SK-N-SH (cell line): ENCODE results near the gene SCN4A. TPM values are rescaled to one million over a fixed set of nuclear protein-coding genes. Genes with fewer than 3 reads are reported as not detected.

Experiments
- CTCF ChIA-PET: fragments of 300-600, 350-600 bp; formaldehyde crosslinking; extraction: SDS; loops from one replicate; lab custom pipeline; 2021; lab: Yijun Ruan, JAX
- POLR2A ChIA-PET: fragments of 350-600 bp; sonication (Branson Sonifier 250); formaldehyde crosslinking; extraction: SDS; loops from one replicate; lab custom pipeline; 2020; ENCODE audit warnings: antibody characterized with exemption, inconsistent platforms; lab: Yijun Ruan, JAX
- DNase-seq: peaks from one replicate; pipeline ENCODE4 v3.0.0; 2012
- H2AFZ ChIP-seq: fragments of 200-600 bp; sonication (generic); 2 replicates; pipeline ENCODE4 v1.8.1; 2016; ENCODE audit warnings: antibody characterized with exemption, mild to moderate bottlenecking, low read depth
- H3F3A ChIP-seq: fragments of 200-600 bp; sonication (generic); replicated peaks from 2 replicates; pipeline ENCODE3; 2016; ENCODE audit warnings: antibody characterized with exemption, mild to moderate bottlenecking; ENCODE audit not compliant: insufficient read depth
- H3K27ac ChIP-seq, 2 experiments: fragments of 200-500 bp in 1 of 2; fragments of 200-600 bp in 1 of 2; sonication (Bioruptor generic) in 1 of 2; sonication (generic), shearing (Covaris generic) in 1 of 2; 2 replicates each; pipeline versions ENCODE4 v1.5.1 to v1.6.1; 2014 to 2016; ENCODE audit warnings: low read depth in 2 of 2, inconsistent platforms in 1 of 2, low read length in 1 of 2, mild to moderate bottlenecking in 1 of 2, mixed read lengths in 1 of 2
- H3K27me3 ChIP-seq: fragments of 200-600 bp; sonication (generic), shearing (Covaris generic); 2 replicates; pipeline ENCODE4 v1.6.1; 2016; ENCODE audit warnings: mixed run types; ENCODE audit not compliant: insufficient read depth
- H3K36me3 ChIP-seq, 2 experiments: fragments of 200-500 bp in 1 of 2; fragments of 200-600 bp in 1 of 2; sonication (Bioruptor generic) in 1 of 2; sonication (generic) in 1 of 2; replicated peaks in 1 of 2; 2 replicates each; pipeline versions ENCODE3 to v1.5.1; 2014 to 2016; ENCODE audit warnings: low read length in 1 of 2, mild to moderate bottlenecking in 1 of 2; ENCODE audit not compliant: insufficient read depth in 2 of 2, control insufficient read depth in 1 of 2
- H3K4me1 ChIP-seq, 2 experiments: fragments of 200-500 bp in 1 of 2; fragments of 200-600 bp in 1 of 2; sonication (Bioruptor generic) in 1 of 2; sonication (generic), shearing (Covaris generic) in 1 of 2; 2 replicates each; pipeline versions ENCODE4 v1.5.1 to v1.6.1; 2014 to 2016; ENCODE audit warnings: low read depth in 1 of 2, low read length in 1 of 2, mixed run types in 1 of 2; ENCODE audit not compliant: insufficient read depth in 2 of 2, control insufficient read depth in 1 of 2
- H3K4me2 ChIP-seq: fragments of 200-600 bp; sonication (generic), shearing (Covaris generic); 2 replicates; pipeline ENCODE4 v1.6.1; 2017; ENCODE audit warnings: mixed run types
- H3K4me3 ChIP-seq, 2 experiments: fragments of 200-500 bp in 1 of 2; fragments of 200-600 bp in 1 of 2; sonication (Bioruptor generic) in 1 of 2; sonication (generic), shearing (Covaris generic) in 1 of 2; 2 replicates each; pipeline versions ENCODE4 v1.5.1 to v1.8.1; 2014 to 2016; ENCODE audit warnings: low read depth in 2 of 2, inconsistent platforms in 1 of 2, low read length in 1 of 2, mild to moderate bottlenecking in 1 of 2, mixed read lengths in 1 of 2, moderate library complexity in 1 of 2
- H3K79me2 ChIP-seq: fragments of 200-600 bp; sonication (generic); 2 replicates; pipeline ENCODE4 v1.8.1; 2017; ENCODE audit warnings: mild to moderate bottlenecking; ENCODE audit not compliant: insufficient read depth
- H3K9ac ChIP-seq: fragments of 200-600 bp; sonication (generic); 2 replicates; pipeline ENCODE4 v1.6.1; 2017; ENCODE audit warnings: mixed run types
- H3K9me2 ChIP-seq: fragments of 200-600 bp; sonication (generic); 2 replicates; pipeline ENCODE4 v1.6.1; 2017; ENCODE audit warnings: mixed run types
- H3K9me3 ChIP-seq: fragments of 200-600 bp; sonication (generic); 2 replicates; pipeline ENCODE4 v1.6.1; 2017; ENCODE audit warnings: mixed run types, mild to moderate bottlenecking, moderate library complexity
- H4K20me1 ChIP-seq: fragments of 200-600 bp; sonication (generic); 2 replicates; pipeline ENCODE4 v1.6.1; 2017; ENCODE audit warnings: mild to moderate bottlenecking, mixed run types; ENCODE audit not compliant: insufficient read depth
- ELF1 ChIP-seq: IDR thresholded peaks from 2 replicates; pipeline ENCODE4 v1.4.0; 2012
- EZH2phosphoT487 ChIP-seq: fragments of 200-600 bp; sonication (generic); IDR thresholded peaks from 2 replicates; pipeline ENCODE4 v1.6.1; 2017; ENCODE audit warnings: low read depth, mixed run types, mild to moderate bottlenecking, antibody characterized with exemption, moderate library complexity, borderline replicate concordance
- NFIC ChIP-seq: IDR thresholded peaks from 2 replicates; pipeline ENCODE4 v1.4.0; 2012; ENCODE audit warnings: borderline replicate concordance
- PBX3 ChIP-seq: IDR thresholded peaks from 2 replicates; pipeline ENCODE4; 2012
- RAD21 ChIP-seq: IDR thresholded peaks from 2 replicates; pipeline ENCODE4 v1.6.1; 2012; ENCODE audit warnings: mild to moderate bottlenecking, low read length
- REST ChIP-seq: IDR thresholded peaks from 2 replicates; pipeline ENCODE4 v1.6.1; 2012; ENCODE audit warnings: mild to moderate bottlenecking, low read depth, low read length, moderate library complexity
- SIN3A ChIP-seq: IDR thresholded peaks from 2 replicates; pipeline ENCODE4 v1.6.1; 2012; ENCODE audit warnings: low read depth, mild to moderate bottlenecking, low read length, moderate library complexity, borderline replicate concordance
- TAF1 ChIP-seq: IDR thresholded peaks from 2 replicates; pipeline ENCODE4 v1.6.1; 2012; ENCODE audit warnings: low read depth, mild to moderate bottlenecking, low read length, moderate library complexity, borderline replicate concordance
- TCF12 ChIP-seq: IDR thresholded peaks from 2 replicates; pipeline ENCODE4 v1.4.0; 2012
- WGBS: methylation state at CpG from one replicate; pipeline ENCODE4 v1.1.6; 2017; ENCODE audit warnings: low lambda C conversion rate; 5-methylcytosine and 5-hydroxymethylcytosine counted together
- polyA plus RNA-seq, 3 experiments: library from polyadenylated mRNA; depleted of rRNA; stranded (reverse); fragments of >200 nt; gene quantifications; 2 replicates each; pipeline ENCODE4 v1.2.3, GENCODE V29; 2012
- TF ChIP-seq, protein P1 (sequence below): fragments of 200-600 bp; sonication (generic); IDR thresholded peaks from 2 replicates; pipeline ENCODE4 v1.6.1; 2017; ENCODE audit warnings: antibody characterized with exemption, mild to moderate bottlenecking, moderate library complexity

The SCN4A gene
- polyA plus RNA-seq, 1 of the 3 experiments (the other 2 are of a cell fraction), result not detected

DNA sequence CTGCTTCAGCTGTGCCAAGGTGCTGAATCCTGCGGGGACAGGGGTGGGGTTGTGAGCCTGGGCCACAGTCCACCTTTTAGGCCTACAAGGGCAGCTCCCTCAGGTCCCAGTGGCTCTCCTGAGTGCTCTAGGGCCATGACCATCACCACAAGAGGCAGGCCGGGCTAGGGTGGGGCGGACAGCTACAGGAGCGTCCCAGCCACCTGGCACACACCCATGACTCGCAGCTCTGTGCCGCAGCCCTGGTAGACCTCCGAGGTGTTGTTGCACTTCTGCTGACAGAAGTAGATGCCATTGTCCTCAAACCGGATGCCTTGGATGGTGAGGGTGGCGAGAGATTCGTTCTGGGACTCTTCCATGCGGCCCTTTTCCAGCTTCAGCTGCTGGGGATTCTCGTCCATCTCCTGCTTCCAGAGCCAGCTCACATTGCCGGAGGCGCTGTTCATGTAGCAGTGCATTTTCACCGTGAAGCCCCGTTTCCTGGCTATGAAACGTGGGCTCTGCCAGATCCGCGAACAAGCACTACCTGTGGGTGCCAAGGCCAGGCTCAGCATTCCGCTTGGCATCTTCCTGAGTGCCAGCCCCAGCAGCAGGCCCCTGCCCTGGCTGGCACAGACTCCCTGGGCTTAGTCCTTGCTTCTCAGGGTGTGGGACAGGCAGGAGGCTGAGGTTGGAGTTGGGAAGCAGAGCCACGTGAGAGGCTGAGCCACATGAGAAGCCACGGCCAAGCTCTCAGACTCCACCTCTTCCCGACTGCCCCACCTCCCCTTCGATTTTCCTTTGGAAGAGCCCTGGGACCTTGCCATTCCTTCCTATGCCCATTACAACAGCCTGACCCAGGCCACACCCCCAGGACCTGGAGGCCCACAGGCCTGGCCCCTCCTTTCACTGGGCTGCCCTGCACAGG is 42.6 kb downstream of the SCN4A start:
- peaks cover 8% of the 10 kb centered on the region; the same call in 1 of the 2 replicates for H3K27me3 ChIP-seq
- H4K20me1 ChIP-seq, result no peaks in the 10 kb centered on the region
- ChIA-PET POLR2A (no interaction called here), CTCF (interaction anchor here (0.7 to 8.8 kb wide), 9 partner anchors 11 to 480 kb away, joined by 3 to 90 read pairs (median 21); partner anchors contain the start of genes CSHL1 and GH1)
- H3F3A ChIP-seq, result no peaks in the 10 kb centered on the region
- no peaks in the 10 kb centered on the region for H3K9me3 ChIP-seq
- no peak overlapping the region for H3K4me2 ChIP-seq
- TF ChIP-seq PBX3 (no peak), EZH2phosphoT487 (no peak), RAD21 (no peak), ELF1 (no peak), REST (no peak), TCF12 (no peak), SIN3A (no peak), NFIC (no peak), TAF1 (no peak)
- TF ChIP-seq, protein P1, sequence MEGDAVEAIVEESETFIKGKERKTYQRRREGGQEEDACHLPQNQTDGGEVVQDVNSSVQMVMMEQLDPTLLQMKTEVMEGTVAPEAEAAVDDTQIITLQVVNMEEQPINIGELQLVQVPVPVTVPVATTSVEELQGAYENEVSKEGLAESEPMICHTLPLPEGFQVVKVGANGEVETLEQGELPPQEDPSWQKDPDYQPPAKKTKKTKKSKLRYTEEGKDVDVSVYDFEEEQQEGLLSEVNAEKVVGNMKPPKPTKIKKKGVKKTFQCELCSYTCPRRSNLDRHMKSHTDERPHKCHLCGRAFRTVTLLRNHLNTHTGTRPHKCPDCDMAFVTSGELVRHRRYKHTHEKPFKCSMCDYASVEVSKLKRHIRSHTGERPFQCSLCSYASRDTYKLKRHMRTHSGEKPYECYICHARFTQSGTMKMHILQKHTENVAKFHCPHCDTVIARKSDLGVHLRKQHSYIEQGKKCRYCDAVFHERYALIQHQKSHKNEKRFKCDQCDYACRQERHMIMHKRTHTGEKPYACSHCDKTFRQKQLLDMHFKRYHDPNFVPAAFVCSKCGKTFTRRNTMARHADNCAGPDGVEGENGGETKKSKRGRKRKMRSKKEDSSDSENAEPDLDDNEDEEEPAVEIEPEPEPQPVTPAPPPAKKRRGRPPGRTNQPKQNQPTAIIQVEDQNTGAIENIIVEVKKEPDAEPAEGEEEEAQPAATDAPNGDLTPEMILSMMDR, result no peak
- no peak overlapping the region for H3K9ac ChIP-seq
- DNase-seq, result peak; percentile 31
- H3K4me3 ChIP-seq, result no peak overlapping the region
- no peak overlapping the region for H3K27ac ChIP-seq
- no peak overlapping the region for H2AFZ ChIP-seq
- no peaks in the 10 kb centered on the region for H3K9me2 ChIP-seq
- no peaks in the 10 kb centered on the region for H3K79me2 ChIP-seq
- 82% methylated on average over 15 of the region's 24 CpGs for WGBS
- no peaks in the 10 kb centered on the region for H3K4me1 ChIP-seq
- H3K36me3 ChIP-seq, result no peaks in the 10 kb centered on the region
